GM12891 (cell line): ENCODE measurements around the gene OR51A7.

ENCODE experiments used
- POLR2A ChIP-seq: IDR thresholded peaks from 2 replicates; pipeline ENCODE4 v1.6.1; 2011; ENCODE audit warnings: low read depth, low read length, control low read depth
- SPI1 ChIP-seq: IDR thresholded peaks from 2 replicates; pipeline ENCODE4 v1.6.1; 2011; ENCODE audit warnings: low read depth, low read length, control low read depth
- TAF1 ChIP-seq: IDR thresholded peaks from 2 replicates; pipeline ENCODE4 v1.6.1; 2011; ENCODE audit warnings: low read depth, low read length, control low read depth

- TF ChIP-seq POLR2A (no peak), TAF1 (no peak), SPI1 (no peak)
These were observed 43.9 kb downstream of the OR51A7 start, which contains the start of gene OR51A4 for GRCh38 chr11:4947505-4947904.
